ENCODE measurements around the gene G2E3.

DNA sequence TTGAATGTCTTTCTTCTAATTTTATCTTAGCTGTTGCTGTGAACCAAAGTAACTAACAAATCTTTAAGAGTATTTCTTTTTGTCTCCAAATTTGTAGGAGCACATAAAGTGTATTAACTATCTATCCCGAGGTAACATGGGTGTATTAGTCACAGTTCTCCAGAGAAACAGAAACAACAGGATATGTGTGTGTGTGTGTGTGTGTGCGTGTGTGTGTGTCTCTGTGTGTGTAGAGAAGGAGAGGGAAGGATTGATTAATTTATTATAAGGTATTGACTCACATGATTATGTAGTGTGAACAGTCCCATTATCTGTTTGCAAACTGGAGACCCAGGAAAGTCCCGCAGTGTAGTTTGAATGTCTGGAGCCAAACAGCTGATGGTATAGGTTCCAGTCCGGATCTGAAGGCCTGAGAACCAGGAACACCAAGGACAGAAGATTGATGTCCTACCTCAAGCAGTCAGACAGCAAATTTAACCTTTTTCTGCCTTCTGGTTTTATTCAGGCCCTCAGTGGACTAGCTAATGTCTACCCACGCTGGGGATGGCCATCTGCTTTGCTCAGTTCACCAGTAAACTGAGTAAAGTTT lies 14.4 kb downstream of the G2E3 start:
- TF ChIP-seq, protein P1, sequence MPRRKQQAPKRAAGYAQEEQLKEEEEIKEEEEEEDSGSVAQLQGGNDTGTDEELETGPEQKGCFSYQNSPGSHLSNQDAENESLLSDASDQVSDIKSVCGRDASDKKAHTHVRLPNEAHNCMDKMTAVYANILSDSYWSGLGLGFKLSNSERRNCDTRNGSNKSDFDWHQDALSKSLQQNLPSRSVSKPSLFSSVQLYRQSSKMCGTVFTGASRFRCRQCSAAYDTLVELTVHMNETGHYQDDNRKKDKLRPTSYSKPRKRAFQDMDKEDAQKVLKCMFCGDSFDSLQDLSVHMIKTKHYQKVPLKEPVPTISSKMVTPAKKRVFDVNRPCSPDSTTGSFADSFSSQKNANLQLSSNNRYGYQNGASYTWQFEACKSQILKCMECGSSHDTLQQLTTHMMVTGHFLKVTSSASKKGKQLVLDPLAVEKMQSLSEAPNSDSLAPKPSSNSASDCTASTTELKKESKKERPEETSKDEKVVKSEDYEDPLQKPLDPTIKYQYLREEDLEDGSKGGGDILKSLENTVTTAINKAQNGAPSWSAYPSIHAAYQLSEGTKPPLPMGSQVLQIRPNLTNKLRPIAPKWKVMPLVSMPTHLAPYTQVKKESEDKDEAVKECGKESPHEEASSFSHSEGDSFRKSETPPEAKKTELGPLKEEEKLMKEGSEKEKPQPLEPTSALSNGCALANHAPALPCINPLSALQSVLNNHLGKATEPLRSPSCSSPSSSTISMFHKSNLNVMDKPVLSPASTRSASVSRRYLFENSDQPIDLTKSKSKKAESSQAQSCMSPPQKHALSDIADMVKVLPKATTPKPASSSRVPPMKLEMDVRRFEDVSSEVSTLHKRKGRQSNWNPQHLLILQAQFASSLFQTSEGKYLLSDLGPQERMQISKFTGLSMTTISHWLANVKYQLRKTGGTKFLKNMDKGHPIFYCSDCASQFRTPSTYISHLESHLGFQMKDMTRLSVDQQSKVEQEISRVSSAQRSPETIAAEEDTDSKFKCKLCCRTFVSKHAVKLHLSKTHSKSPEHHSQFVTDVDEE (CRISPR knock-in tag; IDR thresholded peaks at IDR 0.05), result no peak
- TF ChIP-seq RARB (CRISPR knock-in tag; IDR thresholded peaks at IDR 0.05) (no peak), ZNF8 (CRISPR knock-in tag; IDR thresholded peaks at IDR 0.05) (no peak), ZNF70 (CRISPR knock-in tag; IDR thresholded peaks at IDR 0.05) (no peak), ZFP30 (CRISPR knock-in tag; IDR thresholded peaks at IDR 0.05) (no peak), ZNF565 (CRISPR knock-in tag; conservative IDR thresholded peaks at IDR 0.05; ENCODE audit: low read depth) (no peak), OSR1 (CRISPR knock-in tag; IDR thresholded peaks at IDR 0.05) (no peak)
- TF ChIP-seq, protein P2, sequence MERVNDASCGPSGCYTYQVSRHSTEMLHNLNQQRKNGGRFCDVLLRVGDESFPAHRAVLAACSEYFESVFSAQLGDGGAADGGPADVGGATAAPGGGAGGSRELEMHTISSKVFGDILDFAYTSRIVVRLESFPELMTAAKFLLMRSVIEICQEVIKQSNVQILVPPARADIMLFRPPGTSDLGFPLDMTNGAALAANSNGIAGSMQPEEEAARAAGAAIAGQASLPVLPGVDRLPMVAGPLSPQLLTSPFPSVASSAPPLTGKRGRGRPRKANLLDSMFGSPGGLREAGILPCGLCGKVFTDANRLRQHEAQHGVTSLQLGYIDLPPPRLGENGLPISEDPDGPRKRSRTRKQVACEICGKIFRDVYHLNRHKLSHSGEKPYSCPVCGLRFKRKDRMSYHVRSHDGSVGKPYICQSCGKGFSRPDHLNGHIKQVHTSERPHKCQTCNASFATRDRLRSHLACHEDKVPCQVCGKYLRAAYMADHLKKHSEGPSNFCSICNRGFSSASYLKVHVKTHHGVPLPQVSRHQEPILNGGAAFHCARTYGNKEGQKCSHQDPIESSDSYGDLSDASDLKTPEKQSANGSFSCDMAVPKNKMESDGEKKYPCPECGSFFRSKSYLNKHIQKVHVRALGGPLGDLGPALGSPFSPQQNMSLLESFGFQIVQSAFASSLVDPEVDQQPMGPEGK (CRISPR knock-in tag; IDR thresholded peaks at IDR 0.05; ENCODE audit: borderline replicate concordance), result no peak
- TF ChIP-seq, protein P3, sequence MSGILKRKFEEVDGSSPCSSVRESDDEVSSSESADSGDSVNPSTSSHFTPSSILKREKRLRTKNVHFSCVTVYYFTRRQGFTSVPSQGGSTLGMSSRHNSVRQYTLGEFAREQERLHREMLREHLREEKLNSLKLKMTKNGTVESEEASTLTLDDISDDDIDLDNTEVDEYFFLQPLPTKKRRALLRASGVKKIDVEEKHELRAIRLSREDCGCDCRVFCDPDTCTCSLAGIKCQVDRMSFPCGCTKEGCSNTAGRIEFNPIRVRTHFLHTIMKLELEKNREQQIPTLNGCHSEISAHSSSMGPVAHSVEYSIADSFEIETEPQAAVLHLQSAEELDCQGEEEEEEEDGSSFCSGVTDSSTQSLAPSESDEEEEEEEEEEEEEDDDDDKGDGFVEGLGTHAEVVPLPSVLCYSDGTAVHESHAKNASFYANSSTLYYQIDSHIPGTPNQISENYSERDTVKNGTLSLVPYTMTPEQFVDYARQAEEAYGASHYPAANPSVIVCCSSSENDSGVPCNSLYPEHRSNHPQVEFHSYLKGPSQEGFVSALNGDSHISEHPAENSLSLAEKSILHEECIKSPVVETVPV (CRISPR knock-in tag; IDR thresholded peaks at IDR 0.05), result no peak
- TF ChIP-seq, protein P4, sequence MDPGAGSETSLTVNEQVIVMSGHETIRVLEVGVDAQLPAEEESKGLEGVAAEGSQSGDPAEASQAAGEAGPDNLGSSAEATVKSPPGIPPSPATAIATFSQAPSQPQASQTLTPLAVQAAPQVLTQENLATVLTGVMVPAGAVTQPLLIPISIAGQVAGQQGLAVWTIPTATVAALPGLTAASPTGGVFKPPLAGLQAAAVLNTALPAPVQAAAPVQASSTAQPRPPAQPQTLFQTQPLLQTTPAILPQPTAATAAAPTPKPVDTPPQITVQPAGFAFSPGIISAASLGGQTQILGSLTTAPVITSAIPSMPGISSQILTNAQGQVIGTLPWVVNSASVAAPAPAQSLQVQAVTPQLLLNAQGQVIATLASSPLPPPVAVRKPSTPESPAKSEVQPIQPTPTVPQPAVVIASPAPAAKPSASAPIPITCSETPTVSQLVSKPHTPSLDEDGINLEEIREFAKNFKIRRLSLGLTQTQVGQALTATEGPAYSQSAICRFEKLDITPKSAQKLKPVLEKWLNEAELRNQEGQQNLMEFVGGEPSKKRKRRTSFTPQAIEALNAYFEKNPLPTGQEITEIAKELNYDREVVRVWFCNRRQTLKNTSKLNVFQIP (CRISPR knock-in tag; IDR thresholded peaks at IDR 0.05; ENCODE audit: borderline replicate concordance, low read depth), result no peak
- TF ChIP-seq, protein P5, sequence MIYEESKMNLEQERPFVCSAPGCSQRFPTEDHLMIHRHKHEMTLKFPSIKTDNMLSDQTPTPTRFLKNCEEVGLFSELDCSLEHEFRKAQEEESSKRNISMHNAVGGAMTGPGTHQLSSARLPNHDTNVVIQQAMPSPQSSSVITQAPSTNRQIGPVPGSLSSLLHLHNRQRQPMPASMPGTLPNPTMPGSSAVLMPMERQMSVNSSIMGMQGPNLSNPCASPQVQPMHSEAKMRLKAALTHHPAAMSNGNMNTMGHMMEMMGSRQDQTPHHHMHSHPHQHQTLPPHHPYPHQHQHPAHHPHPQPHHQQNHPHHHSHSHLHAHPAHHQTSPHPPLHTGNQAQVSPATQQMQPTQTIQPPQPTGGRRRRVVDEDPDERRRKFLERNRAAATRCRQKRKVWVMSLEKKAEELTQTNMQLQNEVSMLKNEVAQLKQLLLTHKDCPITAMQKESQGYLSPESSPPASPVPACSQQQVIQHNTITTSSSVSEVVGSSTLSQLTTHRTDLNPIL (CRISPR knock-in tag; IDR thresholded peaks at IDR 0.05; ENCODE audit: low read depth), result no peak
